DOHH2 (cell line): ENCODE results near the gene SFTA2.

Source experiments
- H3F3A ChIP-seq: fragments of 200-600 bp; sonication (generic), shearing (Covaris generic); 2 replicates; pipeline ENCODE4 v1.6.0; 2016; ENCODE audit warnings: antibody characterized with exemption, mild to moderate bottlenecking; ENCODE audit not compliant: control insufficient read depth, insufficient read depth
- H3K27ac ChIP-seq: fragments of 200-600 bp; sonication (generic); 2 replicates; pipeline ENCODE4 v1.5.1; 2014; ENCODE audit warnings: low read depth, mild to moderate bottlenecking, low read length, moderate library complexity
- H3K27me3 ChIP-seq: fragments of 200-600 bp; sonication (generic); 2 replicates; pipeline ENCODE4 v1.6.1; 2014; ENCODE audit warnings: mild to moderate bottlenecking, low read length, mixed read lengths; ENCODE audit not compliant: control insufficient read depth
- H3K36me3 ChIP-seq: fragments of 200-600 bp; sonication (generic); 2 replicates; pipeline ENCODE4 v1.6.1; 2014; ENCODE audit warnings: mild to moderate bottlenecking, low read length, moderate library complexity, mixed read lengths; ENCODE audit not compliant: control insufficient read depth
- H3K4me1 ChIP-seq: fragments of 200-600 bp; sonication (generic); 2 replicates; pipeline ENCODE4 v1.6.1; 2014; ENCODE audit warnings: mild to moderate bottlenecking, low read length, mixed read lengths; ENCODE audit not compliant: control insufficient read depth
- H3K4me2 ChIP-seq: fragments of 200-600 bp; sonication (generic); 2 replicates; pipeline ENCODE4 v1.6.0; 2014; ENCODE audit warnings: mild to moderate bottlenecking, low read length, moderate library complexity
- H3K4me3 ChIP-seq: fragments of 200-600 bp; sonication (generic); 2 replicates; pipeline ENCODE4 v1.5.1; 2014; ENCODE audit warnings: mild to moderate bottlenecking, low read length, mixed read lengths
- H3K79me2 ChIP-seq: fragments of 200-600 bp; sonication (generic); 2 replicates; pipeline ENCODE4 v1.6.1; 2014; ENCODE audit warnings: mild to moderate bottlenecking, low read length, mixed read lengths; ENCODE audit not compliant: control insufficient read depth
- H3K9me2 ChIP-seq: fragments of 200-600 bp; sonication (generic); replicated peaks from 2 replicates; pipeline ENCODE4 v1.6.1; 2014; ENCODE audit warnings: mild to moderate bottlenecking, low read length, mixed read lengths; ENCODE audit not compliant: control insufficient read depth
- H3K9me3 ChIP-seq: fragments of 200-600 bp; sonication (generic); 2 replicates; pipeline ENCODE4 v1.6.1; 2014; ENCODE audit warnings: antibody characterized with exemption, low read length, mixed read lengths; ENCODE audit not compliant: control insufficient read depth, insufficient read depth
- H4K20me1 ChIP-seq: fragments of 200-600 bp; sonication (generic); 2 replicates; pipeline ENCODE4 v1.6.0; 2014; ENCODE audit warnings: low read depth, mild to moderate bottlenecking, antibody characterized with exemption, low read length, moderate library complexity; ENCODE audit not compliant: control insufficient read depth, insufficient read depth
- CTCF ChIP-seq: fragments of 200-600 bp; sonication (generic); IDR thresholded peaks from one replicate; pipeline ENCODE4 v1.5.1; 2014; ENCODE audit warnings: antibody characterized with exemption, mild to moderate bottlenecking, low read depth, low read length; ENCODE audit not compliant: poor library complexity, severe bottlenecking
- EZH2phosphoT487 ChIP-seq: fragments of 200-600 bp; sonication (generic); IDR thresholded peaks from 2 replicates; pipeline ENCODE4 v1.6.1; 2017; ENCODE audit warnings: borderline replicate concordance, mild to moderate bottlenecking, antibody characterized with exemption, low read length, moderate library complexity, mixed read lengths

Gene SFTA2

GRCh38 chr6:30889496-30889885 lies 42.5 kb downstream of the SFTA2 start:
- peaks cover 4% of the 10 kb centered on the region; the same call in 1 of the 2 replicates for H4K20me1 ChIP-seq
- no peak overlapping the region for H3K27ac ChIP-seq
- peaks cover 5% of the 10 kb centered on the region; the same call in 1 of the 2 replicates for H3F3A ChIP-seq
- no peaks in the 10 kb centered on the region; the same call in 1 of the 2 replicates for H3K36me3 ChIP-seq
- H3K79me2 ChIP-seq = peaks cover 21% of the 10 kb centered on the region
- no peaks in the 10 kb centered on the region for H3K9me2 ChIP-seq
- H3K27me3 ChIP-seq = no peaks in the 10 kb centered on the region
- H3K9me3 ChIP-seq = no peaks in the 10 kb centered on the region
- no peak overlapping the region for H3K4me3 ChIP-seq
- H3K4me1 ChIP-seq = peaks cover 29% of the 10 kb centered on the region
- no peak for TF ChIP-seq EZH2phosphoT487
- no peak for TF ChIP-seq CTCF
- no peak overlapping the region for H3K4me2 ChIP-seq

GRCh38 chr6:30888816-30889495 lies 43.0 kb downstream of the SFTA2 start:
- peaks cover 5% of the 10 kb centered on the region for H3F3A ChIP-seq
- H3K27me3 ChIP-seq = no peaks in the 10 kb centered on the region
- peaks cover 30% of the 10 kb centered on the region for H3K4me1 ChIP-seq
- no peaks in the 10 kb centered on the region for H3K9me3 ChIP-seq
- H3K9me2 ChIP-seq = no peaks in the 10 kb centered on the region
- no peak for TF ChIP-seq EZH2phosphoT487
- TF ChIP-seq CTCF = no peak
- H3K79me2 ChIP-seq = peaks cover 21% of the 10 kb centered on the region
- no peak overlapping the region for H3K27ac ChIP-seq
- H3K4me2 ChIP-seq = no peak overlapping the region
- H4K20me1 ChIP-seq = peaks cover 4% of the 10 kb centered on the region; the same call in 1 of the 2 replicates
- H3K36me3 ChIP-seq = no peaks in the 10 kb centered on the region; the same call in 1 of the 2 replicates
- H3K4me3 ChIP-seq = no peak overlapping the region

GRCh38 chr6:30887901-30888815 lies 43.8 kb downstream of the SFTA2 start:
- Histone ChIP-seq H3K9me2 (no peaks in the 10 kb centered on the region), H3K9me3 (no peaks in the 10 kb centered on the region), H3K4me3 (no peak overlapping the region), H3K79me2 (peaks cover 21% of the 10 kb centered on the region), H3K4me2 (no peak overlapping the region), H4K20me1 (peaks cover 4% of the 10 kb centered on the region; the same call in 1 of the 2 replicates), H3K4me1 (peaks cover 38% of the 10 kb centered on the region), H3K27ac (no peak overlapping the region), H3K27me3 (no peaks in the 10 kb centered on the region), H3K36me3 (no peaks in the 10 kb centered on the region; the same call in 1 of the 2 replicates), H3F3A (peaks cover 13% of the 10 kb centered on the region)
- TF ChIP-seq EZH2phosphoT487 (no peak), CTCF (no peak)
